ENCODE data around the gene MUC12.
A peak's percentile ranks its signal among the peaks of the same experiment; 100 is the strongest.

Gene MUC12

DNA sequence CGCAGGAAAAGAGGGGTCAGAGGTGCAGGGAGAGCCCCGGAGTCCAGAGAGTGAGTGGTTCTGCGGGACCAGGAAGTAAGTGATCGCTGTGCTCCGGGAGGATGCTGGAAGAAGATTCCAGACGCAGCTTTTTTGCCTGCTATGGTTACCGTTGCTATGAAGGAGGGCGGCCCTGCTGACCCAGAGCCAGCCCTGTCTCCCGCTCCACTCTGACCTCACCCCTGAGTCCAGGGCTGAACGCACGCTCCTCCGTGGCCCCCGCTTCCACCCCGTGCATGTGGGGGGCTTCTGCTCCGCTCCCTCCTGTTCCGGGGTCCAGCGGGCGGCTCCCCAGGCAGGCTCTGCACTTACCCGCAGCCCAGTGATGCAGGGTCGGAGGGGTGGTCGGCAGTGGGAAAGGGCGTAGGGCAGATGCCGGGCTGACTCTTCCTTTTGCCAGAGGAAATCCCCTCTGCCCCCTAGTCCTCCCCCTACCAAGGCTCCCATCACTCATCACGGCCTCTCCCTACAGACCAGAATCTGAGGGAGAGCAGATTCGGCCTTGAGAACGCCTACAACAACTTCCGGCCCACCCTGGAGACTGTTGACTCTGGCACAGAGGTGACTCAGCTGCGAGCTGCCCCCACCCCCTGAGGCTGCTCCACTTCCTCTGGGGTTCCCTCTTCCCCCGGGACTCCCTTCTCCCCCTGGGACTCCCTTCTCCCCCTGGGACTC lies 47.9 kb downstream of the MUC12 start:
- H3K4me3 ChIP-seq (replicated peaks; ENCODE audit: low read depth, low read length), result peak overlapping the region; percentile 50
- TF ChIP-seq, protein P1, sequence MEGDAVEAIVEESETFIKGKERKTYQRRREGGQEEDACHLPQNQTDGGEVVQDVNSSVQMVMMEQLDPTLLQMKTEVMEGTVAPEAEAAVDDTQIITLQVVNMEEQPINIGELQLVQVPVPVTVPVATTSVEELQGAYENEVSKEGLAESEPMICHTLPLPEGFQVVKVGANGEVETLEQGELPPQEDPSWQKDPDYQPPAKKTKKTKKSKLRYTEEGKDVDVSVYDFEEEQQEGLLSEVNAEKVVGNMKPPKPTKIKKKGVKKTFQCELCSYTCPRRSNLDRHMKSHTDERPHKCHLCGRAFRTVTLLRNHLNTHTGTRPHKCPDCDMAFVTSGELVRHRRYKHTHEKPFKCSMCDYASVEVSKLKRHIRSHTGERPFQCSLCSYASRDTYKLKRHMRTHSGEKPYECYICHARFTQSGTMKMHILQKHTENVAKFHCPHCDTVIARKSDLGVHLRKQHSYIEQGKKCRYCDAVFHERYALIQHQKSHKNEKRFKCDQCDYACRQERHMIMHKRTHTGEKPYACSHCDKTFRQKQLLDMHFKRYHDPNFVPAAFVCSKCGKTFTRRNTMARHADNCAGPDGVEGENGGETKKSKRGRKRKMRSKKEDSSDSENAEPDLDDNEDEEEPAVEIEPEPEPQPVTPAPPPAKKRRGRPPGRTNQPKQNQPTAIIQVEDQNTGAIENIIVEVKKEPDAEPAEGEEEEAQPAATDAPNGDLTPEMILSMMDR (IDR thresholded peaks at IDR 0.05; ENCODE audit: low read depth, low read length, missing control alignments), result no peak
- peak; percentile 73 for DNase-seq (ENCODE audit: extremely low read depth, low read depth)

DNA sequence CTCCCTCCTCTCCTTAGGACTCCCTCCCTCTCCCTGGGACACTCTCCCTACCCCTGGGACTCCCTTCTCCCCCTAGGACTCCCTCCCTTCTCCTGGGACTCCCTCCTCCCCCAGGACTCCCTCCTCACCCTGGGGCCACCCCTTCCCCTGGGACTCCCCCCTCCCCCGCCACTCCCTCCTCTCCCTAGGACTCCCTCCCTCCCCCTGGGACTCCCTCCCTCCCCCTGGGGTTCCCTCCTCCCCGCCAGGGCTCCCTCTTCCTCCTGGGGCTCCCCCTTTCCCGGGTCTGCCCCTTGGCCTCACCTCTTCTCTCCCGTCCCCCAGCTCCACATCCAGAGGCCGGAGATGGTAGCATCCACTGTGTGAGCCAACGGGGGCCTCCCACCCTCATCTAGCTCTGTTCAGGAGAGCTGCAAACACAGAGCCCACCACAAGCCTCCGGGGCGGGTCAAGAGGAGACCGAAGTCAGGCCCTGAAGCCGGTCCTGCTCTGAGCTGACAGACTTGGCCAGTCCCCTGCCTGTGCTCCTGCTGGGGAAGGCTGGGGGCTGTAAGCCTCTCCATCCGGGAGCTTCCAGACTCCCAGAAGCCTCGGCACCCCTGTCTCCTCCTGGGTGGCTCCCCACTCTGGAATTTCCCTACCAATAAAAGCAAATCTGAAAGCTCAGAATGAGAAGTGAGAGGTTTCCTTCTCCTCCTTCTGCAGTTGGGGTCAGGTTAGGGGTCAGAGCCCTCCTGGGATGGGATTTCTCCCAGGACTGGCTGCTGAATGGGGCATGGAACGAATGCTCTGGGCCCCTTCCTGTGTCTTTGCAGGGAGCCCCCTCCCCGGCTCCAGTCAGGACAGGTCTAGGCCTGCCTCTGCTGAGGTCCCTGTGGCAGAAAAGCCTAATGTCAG lies 49.2 kb downstream of the MUC12 start:
- TF ChIP-seq, protein P1 (IDR thresholded peaks at IDR 0.05; ENCODE audit: low read depth, low read length, missing control alignments), result no peak
- no peak overlapping the region for H3K4me3 ChIP-seq (replicated peaks; ENCODE audit: low read depth, low read length)
- DNase-seq (ENCODE audit: extremely low read depth, low read depth), result no peak

DNA sequence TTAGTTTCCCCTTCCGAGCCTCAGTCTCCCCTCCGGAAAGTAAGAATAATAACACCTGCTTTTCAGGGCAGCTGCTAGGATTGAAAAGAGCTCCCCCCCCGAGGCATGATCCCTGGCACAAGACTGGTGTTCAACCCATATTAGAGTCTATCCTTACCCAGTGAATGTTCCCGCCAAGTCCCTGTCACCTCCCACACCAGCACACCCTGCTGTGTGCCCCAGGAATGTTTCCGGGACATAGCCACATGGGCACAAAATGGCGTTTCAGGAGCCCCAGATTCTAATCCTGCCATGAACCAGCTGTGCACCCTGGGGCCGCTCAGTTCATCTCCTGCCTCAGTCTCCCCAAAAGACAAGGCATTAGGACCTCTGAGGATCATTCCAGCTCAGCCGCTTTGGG lies 51.1 kb downstream of the MUC12 start:
- TF ChIP-seq, protein P1 (IDR thresholded peaks at IDR 0.05; ENCODE audit: low read depth, low read length, missing control alignments), result no peak
- no peak overlapping the region for H3K4me3 ChIP-seq (replicated peaks; ENCODE audit: low read depth, low read length)
- no peak for DNase-seq (ENCODE audit: extremely low read depth, low read depth)

DNA sequence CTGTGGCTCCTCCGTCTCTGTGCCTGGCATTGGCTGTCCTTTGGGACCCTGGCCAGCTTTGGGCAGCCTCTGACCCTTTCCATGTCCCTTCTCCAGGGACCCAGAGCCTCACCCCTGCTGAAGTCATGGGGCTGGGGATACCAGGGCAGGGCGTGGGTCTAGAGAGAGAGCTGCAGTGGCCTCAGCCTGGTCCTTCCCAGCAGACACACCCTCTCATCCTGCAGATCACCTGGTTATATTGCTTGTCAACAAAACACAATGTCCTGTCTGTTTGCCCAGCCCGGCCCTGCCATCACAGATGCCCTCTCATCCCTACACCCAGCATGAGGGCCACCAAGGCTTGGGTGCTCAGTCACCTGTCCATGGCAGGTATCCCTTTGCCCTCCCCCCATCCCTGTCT lies 52.3 kb downstream of the MUC12 start:
- H3K4me3 ChIP-seq (replicated peaks; ENCODE audit: low read depth, low read length), result no peak overlapping the region
- no peak for DNase-seq (ENCODE audit: extremely low read depth, low read depth)
- TF ChIP-seq, protein P1 (IDR thresholded peaks at IDR 0.05; ENCODE audit: low read depth, low read length, missing control alignments), result no peak

DNA sequence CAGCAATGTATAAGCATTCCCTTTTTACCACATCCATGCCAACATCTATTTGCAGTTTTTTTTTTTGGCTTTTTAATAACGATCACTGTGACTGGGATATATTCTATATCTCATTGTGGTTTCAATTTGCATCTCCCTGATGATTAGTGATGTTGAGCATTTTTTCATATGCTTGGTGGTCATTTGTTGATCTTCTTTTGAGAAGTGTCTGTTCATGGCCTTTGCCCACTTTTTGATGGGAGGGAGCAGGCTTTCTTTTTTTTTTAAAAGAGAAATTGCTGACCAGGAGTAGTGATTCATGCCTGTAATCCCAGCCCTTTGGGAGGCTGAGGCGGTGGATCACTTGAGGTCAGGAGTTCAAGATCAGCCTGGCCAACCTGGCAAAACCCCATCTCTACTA lies 54.5 kb downstream of the MUC12 start:
- TF ChIP-seq, protein P1 (IDR thresholded peaks at IDR 0.05; ENCODE audit: low read depth, low read length, missing control alignments), result no peak
- DNase-seq (ENCODE audit: extremely low read depth, low read depth), result no peak
- H3K4me3 ChIP-seq (replicated peaks; ENCODE audit: low read depth, low read length), result no peak overlapping the region

DNA sequence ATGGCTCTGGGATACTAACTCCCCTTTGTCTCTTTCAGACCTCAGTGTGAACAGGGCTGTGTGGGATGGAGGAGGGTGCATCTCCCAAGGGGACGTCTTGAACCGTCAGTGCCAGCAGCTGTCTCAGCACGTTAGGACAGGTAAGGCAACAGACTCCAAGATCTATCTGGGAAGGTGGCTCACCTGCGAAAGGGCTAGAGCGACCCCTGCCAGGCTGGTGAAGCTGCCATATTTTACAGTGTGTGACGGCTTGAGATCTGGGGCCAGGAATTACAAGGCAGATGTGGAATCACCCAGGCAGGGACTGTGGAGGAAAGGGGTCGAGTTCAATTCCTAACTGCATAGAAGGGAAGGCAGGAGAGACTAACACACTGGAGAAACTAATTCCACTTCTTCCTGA lies 61.7 kb downstream of the MUC12 start:
- no peak for DNase-seq (ENCODE audit: extremely low read depth, low read depth)
- no peak overlapping the region for H3K4me3 ChIP-seq (replicated peaks; ENCODE audit: low read depth, low read length)
- TF ChIP-seq, protein P1 (IDR thresholded peaks at IDR 0.05; ENCODE audit: low read depth, low read length, missing control alignments), result no peak

Measured in HFF-Myc (cell line).